Measurements from ENCODE around the gene CMTM5.
"Not testable (repeated sequence)": the region's sequence is repeated elsewhere in the genome, so short reads cannot be mapped to it uniquely, and the experiment has no call there.

The CMTM5 gene

DNA sequence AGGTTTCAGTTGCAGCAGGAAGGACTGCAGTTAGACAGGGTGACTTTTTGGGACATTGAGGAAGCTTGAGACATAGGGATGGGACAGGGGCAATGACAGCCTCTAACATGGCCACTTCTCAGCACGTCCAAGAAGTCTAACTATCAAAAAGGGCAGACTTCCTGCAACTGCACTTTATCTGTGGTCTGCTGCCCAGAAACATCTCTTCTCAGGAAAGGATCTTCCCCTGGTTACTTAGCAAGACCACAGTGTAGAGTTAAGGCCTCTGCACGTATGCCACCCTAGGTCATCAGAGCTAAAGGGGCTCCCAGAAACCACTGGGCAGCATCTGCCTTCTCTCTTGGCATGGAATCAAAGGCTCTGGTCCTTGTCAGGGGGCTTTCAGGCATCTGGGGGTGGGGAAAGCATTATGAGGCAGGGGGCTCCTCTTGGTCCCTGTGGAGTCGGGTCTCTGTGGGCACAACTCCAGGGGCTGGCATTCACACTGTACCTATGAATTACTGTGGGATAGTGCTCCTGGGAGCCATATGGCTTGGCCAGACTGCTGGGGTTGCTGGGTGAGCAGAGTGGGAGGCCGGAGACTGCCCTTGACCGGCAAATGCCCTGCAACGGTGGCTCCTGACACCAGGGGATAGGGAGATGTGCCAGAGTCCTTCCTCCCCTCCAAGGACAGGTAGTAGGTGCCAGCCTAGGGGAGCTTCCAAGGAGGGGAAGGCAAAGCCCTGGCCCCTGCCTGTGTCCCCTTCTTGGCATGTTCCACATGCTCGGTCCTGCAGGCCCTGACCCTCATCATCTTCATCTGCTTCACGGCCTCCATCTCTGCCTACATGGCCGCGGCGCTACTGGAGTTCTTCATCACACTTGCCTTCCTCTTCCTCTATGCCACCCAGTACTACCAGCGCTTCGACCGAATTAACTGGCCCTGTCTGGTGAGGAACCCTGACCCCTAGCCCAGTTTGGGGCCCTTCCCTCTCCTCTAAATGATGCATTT is 1.0 kb downstream of the CMTM5 start:
- DNase-seq (ENCODE audit: insufficient read length, low spot score) (no peak), FAIRE-seq (no peak)

GRCh38 chr14:23378612-23379220 is 1.9 kb downstream of the CMTM5 start:
- DNase-seq (ENCODE audit: insufficient read length, low spot score) (no peak), FAIRE-seq (no peak)

- peak; percentile 83 for DNase-seq (ENCODE audit: insufficient read length, low spot score)
- FAIRE-seq, result peak; percentile 81
These were observed 2.7 kb downstream of the CMTM5 start for GRCh38 chr14:23379366-23380196.

GRCh38 chr14:23380197-23380914 is 3.5 kb downstream of the CMTM5 start:
- DNase-seq (ENCODE audit: insufficient read length, low spot score), result no peak
- no peak for FAIRE-seq

- no peak for DNase-seq (ENCODE audit: insufficient read length, low spot score)
- no peak for FAIRE-seq
These were observed 4.1 kb downstream of the CMTM5 start for GRCh38 chr14:23380976-23381375.

DNA sequence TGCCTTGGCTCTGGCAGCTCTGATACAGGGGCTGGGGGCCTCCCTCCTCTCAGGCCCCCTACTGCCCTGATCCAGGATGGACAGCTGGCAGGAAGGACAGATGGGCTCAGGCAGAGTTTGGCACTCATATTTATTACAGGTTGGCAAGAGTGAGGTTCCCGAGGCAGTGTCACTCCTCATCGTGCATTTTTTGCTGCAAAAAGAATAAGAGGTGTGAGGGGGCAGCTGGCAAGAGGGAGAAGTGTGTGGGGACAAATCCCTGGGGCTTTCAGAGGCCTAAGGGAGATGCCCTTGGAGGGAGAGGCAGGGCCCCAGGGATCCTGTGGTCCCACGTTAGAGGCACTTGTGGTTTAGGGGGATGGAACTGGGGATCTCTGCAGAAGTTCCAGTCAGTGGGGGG is 5.0 kb downstream of the CMTM5 start:
- FAIRE-seq (no peak), DNase-seq (ENCODE audit: insufficient read length, low spot score) (no peak)

DNA sequence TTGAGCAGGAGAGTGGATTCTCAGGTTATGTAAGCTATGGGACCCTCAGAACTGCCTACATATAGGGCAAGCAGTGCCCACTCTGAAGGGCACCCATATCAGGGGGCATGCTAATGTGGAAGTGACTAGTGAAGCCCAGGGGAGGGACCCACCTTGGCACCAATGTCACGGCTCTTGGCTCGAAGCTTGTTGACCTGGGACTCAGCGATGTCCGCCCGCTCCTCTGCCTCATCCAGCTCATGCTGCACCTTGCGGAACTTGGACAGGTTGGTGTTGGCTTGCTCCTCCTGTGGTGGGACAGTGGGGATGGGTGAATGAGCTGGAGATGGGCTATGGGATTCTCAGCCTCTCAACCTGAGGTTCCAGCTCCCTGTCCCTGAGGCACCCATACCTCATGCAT is 5.4 kb downstream of the CMTM5 start:
- no peak for FAIRE-seq
- no peak for DNase-seq (ENCODE audit: insufficient read length, low spot score)

DNA sequence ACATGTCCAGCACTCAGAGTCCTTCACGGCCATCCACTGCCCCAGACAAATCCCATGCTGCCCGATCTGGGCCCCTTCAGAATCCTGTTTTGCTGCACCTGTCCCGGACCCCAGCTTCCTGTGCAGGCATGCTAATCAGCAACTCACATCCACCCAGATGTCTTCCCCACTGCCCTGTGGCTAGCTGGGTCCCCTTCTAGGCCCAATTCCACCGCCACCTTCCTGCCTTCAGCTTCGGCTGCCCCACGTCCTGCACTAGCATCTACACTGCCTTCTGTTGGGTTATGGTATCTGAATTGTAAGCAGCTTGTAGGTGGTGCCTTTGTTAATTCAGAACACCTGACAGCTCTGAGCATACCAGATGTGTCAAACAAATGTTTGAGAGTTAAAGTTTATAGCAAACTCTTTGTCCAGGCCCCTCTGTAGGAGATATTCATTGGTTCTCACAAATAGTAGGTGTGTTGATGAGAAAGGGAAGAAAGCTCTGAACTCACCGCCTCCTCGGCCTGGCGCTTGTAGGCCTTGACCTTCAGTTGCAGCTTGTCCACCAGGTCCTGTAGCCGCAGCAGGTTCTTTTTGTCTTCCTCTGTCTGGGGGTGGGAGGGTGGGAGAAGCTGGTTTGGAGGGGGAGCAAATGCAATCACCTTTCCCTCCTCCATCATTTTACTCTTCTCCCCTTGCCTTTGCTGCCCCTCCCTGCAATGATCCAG is 6.0 kb downstream of the CMTM5 start:
- no peak for FAIRE-seq
- no peak for DNase-seq (ENCODE audit: insufficient read length, low spot score)

DNA sequence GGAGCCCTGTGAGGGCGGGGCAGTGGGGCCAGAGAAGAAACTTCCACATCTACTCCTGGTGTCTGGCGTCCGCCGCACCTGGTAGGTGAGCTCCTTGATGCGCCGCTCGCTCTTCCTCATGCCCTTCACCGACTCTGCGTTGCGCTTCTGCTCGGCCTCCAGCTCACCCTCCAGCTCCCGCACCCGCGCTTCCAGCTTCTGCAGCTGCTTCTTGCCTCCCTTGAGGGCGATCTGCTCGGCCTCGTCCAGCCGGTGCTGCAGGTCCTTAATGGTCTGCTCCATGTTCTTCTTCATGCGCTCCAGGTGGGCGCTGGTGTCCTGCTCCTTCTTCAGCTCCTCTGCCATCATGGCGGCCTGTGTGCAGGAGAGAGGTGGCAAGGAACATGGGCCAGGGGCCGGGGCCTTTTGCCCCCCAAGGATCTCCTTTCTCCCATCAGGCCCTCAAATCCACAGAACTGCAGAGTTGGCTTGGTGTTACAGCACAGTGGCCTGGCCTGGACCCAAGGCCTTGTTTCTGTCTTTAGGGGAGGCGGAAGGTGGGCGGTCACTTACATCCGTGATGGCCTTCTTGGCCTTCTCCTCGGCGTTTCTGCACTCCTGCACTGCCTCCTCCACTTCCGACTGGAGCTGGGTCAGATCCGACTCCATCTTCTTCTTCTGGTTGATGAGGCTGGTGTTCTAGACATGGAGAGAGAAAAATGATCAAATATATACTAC is 7.7 kb downstream of the CMTM5 start:
- DNase-seq (ENCODE audit: insufficient read length, low spot score) (no peak), FAIRE-seq (no peak)

GRCh38 chr14:23385244-23385641 is 8.4 kb downstream of the CMTM5 start:
- FAIRE-seq, result no peak
- DNase-seq (ENCODE audit: insufficient read length, low spot score), result no peak

DNA sequence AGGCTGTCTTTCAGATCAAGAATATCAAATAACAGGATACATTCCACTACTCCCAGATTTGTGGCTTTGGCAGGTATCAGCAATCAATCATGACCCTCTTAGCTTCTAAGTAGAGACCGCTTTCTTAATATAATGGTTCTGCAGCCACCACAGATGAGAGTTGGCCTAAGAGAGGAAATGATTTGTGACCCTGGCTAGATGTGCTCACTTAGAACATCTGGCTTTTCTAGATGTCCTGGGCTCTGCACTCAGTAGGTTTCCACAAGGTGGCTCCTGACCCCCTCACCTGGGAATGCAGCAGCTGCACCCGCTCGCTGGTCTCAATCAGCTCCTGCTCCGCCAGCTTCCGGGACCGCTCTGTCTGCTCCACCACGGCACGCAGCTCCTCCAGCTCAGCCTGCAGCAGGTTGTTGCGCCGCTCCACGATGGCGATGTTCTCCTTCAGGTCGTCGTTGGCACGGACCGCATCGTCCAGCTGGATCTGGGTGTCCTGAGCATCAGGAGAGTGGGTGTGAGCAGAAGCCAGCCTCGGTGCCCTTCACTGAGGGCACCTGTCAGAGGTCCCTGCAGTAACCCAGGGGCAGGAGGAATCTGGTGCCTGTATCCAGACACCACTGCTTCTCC is 8.9 kb downstream of the CMTM5 start:
- FAIRE-seq, result no peak
- no peak for DNase-seq (ENCODE audit: insufficient read length, low spot score)

- not testable (repeated sequence) for DNase-seq (ENCODE audit: insufficient read length, low spot score); FAIRE-seq
These were observed 9.4 kb downstream of the CMTM5 start for GRCh38 chr14:23386266-23386657.

- no peak for DNase-seq (ENCODE audit: insufficient read length, low spot score)
- FAIRE-seq, result no peak
These were observed 10.2 kb downstream of the CMTM5 start for GRCh38 chr14:23386999-23387398.

GRCh38 chr14:23387916-23388882 is 11.4 kb downstream of the CMTM5 start:
- FAIRE-seq, result no peak
- DNase-seq (ENCODE audit: insufficient read length, low spot score), result no peak

DNA sequence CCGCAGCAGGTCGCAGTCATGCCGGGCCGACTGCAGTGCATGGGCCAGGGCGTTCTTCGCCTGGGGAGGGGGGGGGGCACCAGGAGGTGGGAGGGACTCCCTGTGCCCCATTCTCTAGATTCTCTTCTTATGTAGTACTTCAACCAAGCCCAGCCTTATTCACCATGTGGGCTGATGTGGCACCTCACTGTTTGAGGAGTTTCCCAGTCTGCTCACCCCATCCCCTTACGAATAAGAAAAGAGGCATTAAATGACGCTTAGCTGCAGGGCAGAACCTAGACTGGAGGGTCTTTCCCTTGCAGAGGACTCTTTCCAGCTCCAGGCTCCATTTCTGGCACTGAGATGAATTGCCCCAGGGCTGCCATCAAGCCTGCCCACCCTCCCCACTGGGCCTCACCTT is 12.2 kb downstream of the CMTM5 start:
- DNase-seq (ENCODE audit: insufficient read length, low spot score) (no peak), FAIRE-seq (no peak)

GRCh38 chr14:23389396-23389795 is 12.6 kb downstream of the CMTM5 start:
- FAIRE-seq (no peak), DNase-seq (ENCODE audit: insufficient read length, low spot score) (no peak)

DNA sequence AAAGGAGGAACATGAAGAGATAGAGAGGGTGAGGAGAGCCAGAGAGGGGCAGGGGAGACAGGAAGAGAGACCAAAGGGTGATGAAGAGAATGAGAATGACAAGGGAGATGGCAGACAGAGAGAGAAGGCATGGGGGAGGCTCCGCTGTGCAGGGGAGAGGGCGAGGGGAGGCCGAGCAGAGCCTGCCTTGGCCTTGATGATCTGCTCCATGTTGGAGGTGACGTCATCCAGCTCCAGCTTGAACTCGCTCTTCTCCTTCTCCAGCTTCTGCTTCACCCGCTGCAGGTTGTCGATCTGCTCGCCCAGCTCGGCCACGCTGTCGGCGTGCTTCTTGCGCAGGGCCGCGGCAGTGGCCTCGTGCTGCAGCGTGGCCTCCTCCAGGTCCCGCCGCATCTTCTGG is 13.0 kb downstream of the CMTM5 start:
- DNase-seq (ENCODE audit: insufficient read length, low spot score); FAIRE-seq: not testable (repeated sequence)

- no peak for FAIRE-seq
- DNase-seq (ENCODE audit: insufficient read length, low spot score), result no peak
These were observed 15.8 kb downstream of the CMTM5 start for GRCh38 chr14:23392613-23393012.

Data from GM19239 (cell line).